ENCODE results near the gene DIAPH3.

- no peak for TF ChIP-seq CTCF (IDR thresholded peaks at IDR 0.05)
- no peak for TF ChIP-seq ZFX (IDR thresholded peaks at IDR 0.05; ENCODE audit: borderline replicate concordance)
These were observed 192.9 kb downstream of the DIAPH3 start for GRCh38 chr13:59970847-59971246.

Measured in 22Rv1 (cell line).